Bronchial epithelial cell (primary cell): ENCODE measurements around the gene FGFBP2. TPM values are rescaled to one million over a fixed set of nuclear protein-coding genes. Genes with fewer than 3 reads are reported as not detected.

Source experiments
- DNase-seq: peaks from one replicate; pipeline ENCODE4 v3.0.0-alpha.2; 2010; ENCODE audit warnings: low read depth
- FAIRE-seq: peaks from 2 replicates; lab custom pipeline; 2011; peaks lifted over from hg19 to GRCh38; lab: Jason Lieb, UNC
- H3K27me3 ChIP-seq: 2 replicates; pipeline ENCODE4 v1.5.1; 2011; ENCODE audit warnings: low read length; ENCODE audit not compliant: control insufficient read depth, insufficient read depth
- H3K36me3 ChIP-seq: 2 replicates; pipeline ENCODE4 v1.5.1; 2011; ENCODE audit warnings: low read length; ENCODE audit not compliant: control insufficient read depth, insufficient read depth
- H3K4me3 ChIP-seq: 2 replicates; pipeline ENCODE4 v1.5.1; 2011; ENCODE audit warnings: mild to moderate bottlenecking, low read depth, low read length, control low read depth
- CTCF ChIP-seq: IDR thresholded peaks from 2 replicates; pipeline ENCODE4 v1.5.1; 2011; ENCODE audit warnings: mild to moderate bottlenecking, moderate library complexity, low read length, control low read depth, inconsistent platforms; ENCODE audit not compliant: insufficient read depth, severe bottlenecking
- total RNA-seq: library from RNA; depleted of rRNA; stranded (reverse); fragments of >200 nt; gene quantifications from 2 replicates; pipeline ENCODE4 v1.2.1, GENCODE V29; 2014

Gene FGFBP2
- total RNA-seq, 1 donor from 2014 or later: not detected

DNA sequence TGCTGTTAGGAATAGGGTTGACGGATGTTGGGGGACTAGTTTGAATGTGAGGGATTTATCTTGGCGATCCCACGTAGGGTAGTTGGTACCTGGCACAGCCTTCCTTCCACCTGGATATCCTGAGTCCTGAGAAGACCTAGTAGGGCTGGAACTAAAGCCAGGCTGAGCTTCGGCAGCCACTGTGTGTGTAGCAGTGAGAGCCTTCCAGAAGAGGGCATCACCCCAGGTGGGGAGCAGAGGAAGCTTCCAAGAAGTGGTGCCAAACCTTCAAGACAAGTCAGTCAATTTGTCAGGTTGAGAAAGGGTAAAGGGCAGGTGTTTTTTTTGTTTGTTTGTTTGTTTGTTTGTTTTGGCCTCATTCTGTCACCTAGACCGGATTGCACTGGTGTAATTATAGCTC lies 1.2 kb upstream of the FGFBP2 start:
- FAIRE-seq: no peak
- Histone ChIP-seq H3K36me3 (no peaks in the 10 kb centered on the region), H3K4me3 (no peak overlapping the region), H3K27me3 (no peaks in the 10 kb centered on the region)
- TF ChIP-seq CTCF: peak; percentile 12
- no peak for DNase-seq

- no peaks in the 10 kb centered on the region for H3K36me3 ChIP-seq
- no peak overlapping the region for H3K4me3 ChIP-seq
- TF ChIP-seq CTCF: no peak
- no peak for FAIRE-seq
- DNase-seq: no peak
- H3K27me3 ChIP-seq: no peaks in the 10 kb centered on the region
These were observed 601 bp upstream of the FGFBP2 start for GRCh38 chr4:15963576-15963975.

DNA sequence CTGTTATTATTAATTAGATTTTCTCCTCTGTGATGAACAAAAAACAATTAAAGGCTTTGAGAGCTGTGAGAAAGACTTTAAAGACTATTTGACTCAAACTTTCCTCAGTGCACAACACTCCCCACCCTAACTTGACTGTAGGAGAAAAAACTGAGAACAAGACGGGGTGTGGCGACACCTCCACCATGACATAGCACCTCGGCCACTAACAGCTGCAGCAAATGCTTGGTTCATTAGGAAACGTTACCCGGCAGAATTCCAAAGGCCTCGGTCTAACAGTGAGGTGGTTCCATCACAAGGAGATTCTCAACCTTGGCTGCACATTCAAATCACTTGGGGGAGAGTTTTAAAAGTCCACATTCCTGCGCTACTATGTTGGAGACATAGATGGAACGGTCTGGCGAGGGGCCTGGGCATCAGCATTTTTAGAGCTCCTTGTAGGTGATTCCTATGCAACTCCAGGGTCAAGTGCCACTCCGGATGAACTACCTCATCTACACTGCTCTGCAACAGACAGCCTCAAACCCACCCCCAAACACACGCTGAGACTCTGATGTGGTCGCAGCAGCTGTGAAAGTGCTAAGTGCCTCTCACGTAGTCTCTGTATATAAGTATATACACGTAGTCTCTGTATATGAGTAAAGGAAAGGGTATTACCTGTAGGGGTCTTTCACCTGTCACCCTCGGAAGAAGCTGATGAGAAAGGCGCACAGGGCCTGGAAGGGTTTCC lies 1.0 kb downstream of the FGFBP2 start:
- peak; percentile 36 for FAIRE-seq
- no peaks in the 10 kb centered on the region for H3K36me3 ChIP-seq
- DNase-seq: no peak
- no peaks in the 10 kb centered on the region for H3K27me3 ChIP-seq
- TF ChIP-seq CTCF: no peak
- H3K4me3 ChIP-seq: no peak overlapping the region

GRCh38 chr4:15958562-15958961 lies 4.4 kb downstream of the FGFBP2 start:
- Histone ChIP-seq H3K36me3 (no peaks in the 10 kb centered on the region), H3K4me3 (no peak overlapping the region), H3K27me3 (no peaks in the 10 kb centered on the region)
- no peak for TF ChIP-seq CTCF
- DNase-seq (no peak), FAIRE-seq (no peak)

DNA sequence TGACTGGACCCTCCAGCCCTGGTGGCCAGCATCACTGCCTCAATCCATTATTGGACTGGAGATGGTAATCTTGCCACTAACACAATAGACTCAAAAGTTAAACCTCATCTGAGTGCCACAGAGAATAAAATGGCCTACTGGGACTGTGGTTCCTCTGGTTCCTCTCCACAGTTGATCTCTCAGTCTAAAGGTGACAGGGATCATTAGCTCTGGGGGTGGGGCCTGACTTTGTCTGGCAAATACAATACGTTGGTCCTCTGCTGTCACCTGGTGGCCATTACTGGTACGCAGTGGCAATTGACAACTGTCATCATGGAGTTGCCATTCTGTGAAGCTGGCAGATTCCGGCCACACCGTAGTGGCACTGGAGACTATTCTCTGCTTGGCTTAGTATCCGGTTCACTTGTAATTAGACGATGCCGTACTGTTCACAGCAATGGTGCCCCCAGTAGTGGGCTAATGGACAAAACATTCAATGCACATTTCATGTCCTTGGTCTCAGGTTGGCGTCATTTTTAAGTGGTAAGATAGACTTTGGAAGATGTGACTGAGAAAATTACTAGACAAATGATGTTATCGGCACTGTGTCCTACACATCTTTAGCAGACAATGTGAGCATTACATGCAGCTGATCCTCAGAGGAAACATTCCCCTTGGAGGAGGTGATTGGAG lies 6.7 kb downstream of the FGFBP2 start:
- FAIRE-seq: peak; percentile 96
- H3K36me3 ChIP-seq: no peaks in the 10 kb centered on the region
- TF ChIP-seq CTCF: peak; percentile 95
- H3K27me3 ChIP-seq: no peaks in the 10 kb centered on the region
- DNase-seq: peak; percentile 75
- H3K4me3 ChIP-seq: no peak overlapping the region
